ENCODE measurements around the gene R3HDM4.
"Not testable (repeated sequence)": the region's sequence is repeated elsewhere in the genome, so short reads cannot be mapped to it uniquely, and the experiment has no call there.

R3HDM4 gene

GRCh38 chr19:858284-858683 lies 54.7 kb downstream of the R3HDM4 start:
- Histone ChIP-seq H3K23ac (ENCODE audit: low read length) (no peak overlapping the region), H2BK5ac (ENCODE audit: low read length) (no peak overlapping the region), H3K27me3 (ENCODE audit: insufficient read depth, low read length, poor library complexity) (peaks cover 6% of the 10 kb centered on the region), H3K4me3 (ENCODE audit: low read length) (no peak overlapping the region), H3K4ac (ENCODE audit: low read depth, low read length) (no peak overlapping the region), H3K56ac (ENCODE audit: low read length) (no peak overlapping the region), H3K18ac (ENCODE audit: low read length) (no peak overlapping the region), H2BK15ac (replicated peaks; ENCODE audit: low read depth) (no peak overlapping the region), H3K4me2 (ENCODE audit: low read length) (no peak overlapping the region), H4K8ac (ENCODE audit: low read depth, low read length) (no peak overlapping the region), H3K36me3 (ENCODE audit: control insufficient read depth, insufficient read depth, low read length) (no peaks in the 10 kb centered on the region), H3K4me1 (ENCODE audit: control insufficient read depth, low read depth, low read length) (no peaks in the 10 kb centered on the region), H3K27ac (ENCODE audit: low read depth, low read length) (no peak overlapping the region), H4K5ac (ENCODE audit: low read length) (no peak overlapping the region), H3K79me2 (ENCODE audit: control insufficient read depth, insufficient read depth, low read length) (no peaks in the 10 kb centered on the region), H3K9ac (ENCODE audit: low read length) (no peak overlapping the region), H2BK120ac (ENCODE audit: low read depth, low read length) (no peak overlapping the region), H2AK5ac (ENCODE audit: low read length) (no peak overlapping the region), H3K79me1 (ENCODE audit: low read length) (no peaks in the 10 kb centered on the region)
- no peak for DNase-seq
- WGBS (ENCODE audit: extremely low coverage, insufficient coverage, low lambda C conversion rate) = no CpG with 5 or more reads among the region's 9 CpGs

- H2BK120ac ChIP-seq (ENCODE audit: low read depth, low read length) = no peak overlapping the region
- no peak overlapping the region for H3K4me3 ChIP-seq (ENCODE audit: low read length)
- H2AK5ac ChIP-seq (ENCODE audit: low read length) = no peak overlapping the region
- no peak overlapping the region for H3K23ac ChIP-seq (ENCODE audit: low read length)
- H3K4ac ChIP-seq (ENCODE audit: low read depth, low read length) = no peak overlapping the region
- no peak overlapping the region for H3K27ac ChIP-seq (ENCODE audit: low read depth, low read length)
- no peak overlapping the region for H3K18ac ChIP-seq (ENCODE audit: low read length)
- no peak overlapping the region for H3K56ac ChIP-seq (ENCODE audit: low read length)
- H2BK5ac ChIP-seq (ENCODE audit: low read length) = no peak overlapping the region
- H3K9ac ChIP-seq (ENCODE audit: low read length) = no peak overlapping the region
- no peak overlapping the region for H4K8ac ChIP-seq (ENCODE audit: low read depth, low read length)
- DNase-seq = no peak
- H3K4me1 ChIP-seq (ENCODE audit: control insufficient read depth, low read depth, low read length) = no peaks in the 10 kb centered on the region
- H3K27me3 ChIP-seq (ENCODE audit: insufficient read depth, low read length, poor library complexity) = peaks cover 6% of the 10 kb centered on the region
- WGBS (ENCODE audit: extremely low coverage, insufficient coverage, low lambda C conversion rate) = no CpG with 5 or more reads among the region's 40 CpGs
- no peaks in the 10 kb centered on the region for H3K36me3 ChIP-seq (ENCODE audit: control insufficient read depth, insufficient read depth, low read length)
- no peak overlapping the region for H3K4me2 ChIP-seq (ENCODE audit: low read length)
- no peak overlapping the region for H2BK15ac ChIP-seq (replicated peaks; ENCODE audit: low read depth)
- H3K79me1 ChIP-seq (ENCODE audit: low read length) = no peaks in the 10 kb centered on the region
- H3K79me2 ChIP-seq (ENCODE audit: control insufficient read depth, insufficient read depth, low read length) = no peaks in the 10 kb centered on the region
- H4K5ac ChIP-seq (ENCODE audit: low read length) = no peak overlapping the region
Observed at GRCh38 chr19:855566-856120, 57.4 kb downstream of the R3HDM4 start.

DNA sequence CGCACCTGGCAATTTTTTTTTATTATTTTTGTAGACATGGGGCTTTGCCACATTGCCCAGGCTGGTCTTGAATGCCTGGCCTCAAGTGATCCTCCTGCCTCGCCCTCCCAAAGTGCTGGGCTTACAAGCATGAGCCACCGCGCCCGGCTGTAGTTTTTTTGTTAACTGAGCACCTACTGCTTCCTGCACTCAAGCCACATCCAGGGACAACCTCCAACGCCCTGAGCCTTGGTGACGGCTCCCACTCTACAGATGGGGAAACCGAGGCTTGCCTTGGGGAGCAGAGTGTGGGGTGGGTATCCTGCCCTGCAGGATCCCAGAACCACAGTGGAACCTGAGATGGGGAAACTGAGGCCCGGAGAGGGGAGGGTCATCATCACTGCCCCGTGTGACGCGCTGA lies 57.9 kb downstream of the R3HDM4 start:
- no CpG with 5 or more reads among the region's 12 CpGs for WGBS (ENCODE audit: extremely low coverage, insufficient coverage, low lambda C conversion rate)

DNA sequence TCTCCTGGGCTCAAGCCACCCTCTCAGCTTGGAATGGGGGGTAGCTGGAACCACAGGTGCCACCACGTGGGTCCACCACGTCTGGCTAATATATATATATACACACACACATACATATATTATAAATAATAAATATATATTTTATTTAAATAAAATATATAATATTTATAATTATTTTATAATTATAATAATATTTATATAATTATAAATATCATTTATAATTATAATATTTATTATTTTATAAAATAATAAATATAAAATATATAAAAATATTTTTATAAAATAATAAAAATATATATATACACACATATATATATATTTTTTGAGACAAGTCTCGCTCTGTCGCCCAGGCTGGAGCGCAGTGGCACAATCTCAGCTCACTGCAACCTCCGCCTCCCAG lies 58.5 kb downstream of the R3HDM4 start:
- Histone ChIP-seq H2BK120ac (ENCODE audit: low read depth, low read length) (no peak overlapping the region), H3K4me3 (ENCODE audit: low read length) (no peak overlapping the region), H3K18ac (ENCODE audit: low read length) (no peak overlapping the region), H3K36me3 (ENCODE audit: control insufficient read depth, insufficient read depth, low read length) (no peaks in the 10 kb centered on the region), H2BK15ac (replicated peaks; ENCODE audit: low read depth) (no peak overlapping the region), H3K27me3 (ENCODE audit: insufficient read depth, low read length, poor library complexity) (no peaks in the 10 kb centered on the region), H3K23ac (ENCODE audit: low read length) (no peak overlapping the region), H3K27ac (ENCODE audit: low read depth, low read length) (no peak overlapping the region), H3K4me1 (ENCODE audit: control insufficient read depth, low read depth, low read length) (no peaks in the 10 kb centered on the region), H4K8ac (ENCODE audit: low read depth, low read length) (no peak overlapping the region), H3K4me2 (ENCODE audit: low read length) (no peak overlapping the region), H3K9ac (ENCODE audit: low read length) (no peak overlapping the region), H4K5ac (ENCODE audit: low read length) (no peak overlapping the region), H2AK5ac (ENCODE audit: low read length) (no peak overlapping the region), H3K79me1 (ENCODE audit: low read length) (no peaks in the 10 kb centered on the region), H2BK5ac (ENCODE audit: low read length) (no peak overlapping the region), H3K79me2 (ENCODE audit: control insufficient read depth, insufficient read depth, low read length) (no peaks in the 10 kb centered on the region), H3K4ac (ENCODE audit: low read depth, low read length) (no peak overlapping the region), H3K56ac (ENCODE audit: low read length) (no peak overlapping the region)
- WGBS (ENCODE audit: extremely low coverage, insufficient coverage, low lambda C conversion rate) = no CpG with 5 or more reads among the region's 6 CpGs
- DNase-seq = no peak

More for the DNA sequence above, 57.9 kb downstream of the R3HDM4 start:
- H3K18ac ChIP-seq (ENCODE audit: low read length) = no peak overlapping the region
- no peak overlapping the region for H2BK15ac ChIP-seq (replicated peaks; ENCODE audit: low read depth)
- no peak overlapping the region for H3K4me3 ChIP-seq (ENCODE audit: low read length)
- no peak overlapping the region for H2BK120ac ChIP-seq (ENCODE audit: low read depth, low read length)
- no peak overlapping the region for H4K8ac ChIP-seq (ENCODE audit: low read depth, low read length)
- no peak overlapping the region for H2AK5ac ChIP-seq (ENCODE audit: low read length)
- H2BK5ac ChIP-seq (ENCODE audit: low read length) = no peak overlapping the region
- no peak overlapping the region for H3K23ac ChIP-seq (ENCODE audit: low read length)
- no peak overlapping the region for H3K9ac ChIP-seq (ENCODE audit: low read length)
- no peak for DNase-seq
- H3K27ac ChIP-seq (ENCODE audit: low read depth, low read length) = no peak overlapping the region
- no peak overlapping the region for H3K4ac ChIP-seq (ENCODE audit: low read depth, low read length)
- no peaks in the 10 kb centered on the region for H3K79me2 ChIP-seq (ENCODE audit: control insufficient read depth, insufficient read depth, low read length)
- no peak overlapping the region for H3K4me2 ChIP-seq (ENCODE audit: low read length)
- no peaks in the 10 kb centered on the region for H3K4me1 ChIP-seq (ENCODE audit: control insufficient read depth, low read depth, low read length)
- no peak overlapping the region for H3K56ac ChIP-seq (ENCODE audit: low read length)
- H3K79me1 ChIP-seq (ENCODE audit: low read length) = no peaks in the 10 kb centered on the region
- H3K27me3 ChIP-seq (ENCODE audit: insufficient read depth, low read length, poor library complexity) = peaks cover 4% of the 10 kb centered on the region
- no peaks in the 10 kb centered on the region for H3K36me3 ChIP-seq (ENCODE audit: control insufficient read depth, insufficient read depth, low read length)
- H4K5ac ChIP-seq (ENCODE audit: low read length) = no peak overlapping the region

- not testable (repeated sequence) for H3K4ac ChIP-seq (ENCODE audit: low read depth, low read length); H3K4me2 ChIP-seq (ENCODE audit: low read length)
- no CpG with 5 or more reads among the region's 17 CpGs for WGBS (ENCODE audit: extremely low coverage, insufficient coverage, low lambda C conversion rate)
Observed at GRCh38 chr19:853614-854220, 59.3 kb downstream of the R3HDM4 start.

More at GRCh38 chr19:853614-854220, 59.3 kb downstream of the R3HDM4 start:
- not testable (repeated sequence) for H3K56ac ChIP-seq (ENCODE audit: low read length); H3K36me3 ChIP-seq (ENCODE audit: control insufficient read depth, insufficient read depth, low read length); H4K5ac ChIP-seq (ENCODE audit: low read length); H4K8ac ChIP-seq (ENCODE audit: low read depth, low read length); H2AK5ac ChIP-seq (ENCODE audit: low read length); H3K9ac ChIP-seq (ENCODE audit: low read length); H3K4me1 ChIP-seq (ENCODE audit: control insufficient read depth, low read depth, low read length); H3K4me3 ChIP-seq (ENCODE audit: low read length); H2BK120ac ChIP-seq (ENCODE audit: low read depth, low read length); H3K79me1 ChIP-seq (ENCODE audit: low read length); DNase-seq; H3K27ac ChIP-seq (ENCODE audit: low read depth, low read length); H3K79me2 ChIP-seq (ENCODE audit: control insufficient read depth, insufficient read depth, low read length); H3K23ac ChIP-seq (ENCODE audit: low read length); H3K18ac ChIP-seq (ENCODE audit: low read length); H3K27me3 ChIP-seq (ENCODE audit: insufficient read depth, low read length, poor library complexity); H2BK15ac ChIP-seq (replicated peaks; ENCODE audit: low read depth); H2BK5ac ChIP-seq (ENCODE audit: low read length)
